HCT116 (cell line): Measurements from ENCODE around the gene BCL2L15. TPM values are rescaled to one million over a fixed set of nuclear protein-coding genes. Genes with fewer than 3 reads are reported as not detected.
A peak's percentile ranks its signal among the peaks of the same experiment; 100 is the strongest.

Experiments
- CEBPB ChIP-seq: IDR thresholded peaks from 2 replicates; pipeline ENCODE4 v1.6.1; 2012; ENCODE audit warnings: low read depth
- ELF1 ChIP-seq: IDR thresholded peaks from 2 replicates; pipeline ENCODE4 v1.6.1; 2012; ENCODE audit warnings: low read depth, borderline replicate concordance
- FOSL1 ChIP-seq: IDR thresholded peaks from 2 replicates; pipeline ENCODE4 v1.6.1; 2012; ENCODE audit warnings: low read depth
- MAX ChIP-seq: IDR thresholded peaks from 2 replicates; pipeline ENCODE4 v1.6.1; 2012
- RAD21 ChIP-seq: IDR thresholded peaks from 2 replicates; pipeline ENCODE4 v1.6.1; 2012; ENCODE audit warnings: low read depth, mild to moderate bottlenecking
- REST ChIP-seq: IDR thresholded peaks from 2 replicates; pipeline ENCODE4 v1.6.1; 2012; ENCODE audit warnings: low read depth
- TCF7L2 ChIP-seq: IDR thresholded peaks from 2 replicates; pipeline ENCODE4 v1.7.0; 2011; ENCODE audit warnings: borderline replicate concordance, inconsistent platforms; ENCODE audit not compliant: insufficient read depth, insufficient read length; ENCODE audit errors: extremely low read depth
- YY1 ChIP-seq: IDR thresholded peaks from 2 replicates; pipeline ENCODE4 v1.6.1; 2011; ENCODE audit warnings: low read length, low read depth, moderate library complexity, mild to moderate bottlenecking; ENCODE audit not compliant: insufficient replicate concordance; ENCODE audit errors: extremely low read depth
- ZBTB33 ChIP-seq: IDR thresholded peaks from 2 replicates; pipeline ENCODE4 v1.6.1; 2011; ENCODE audit warnings: mild to moderate bottlenecking, low read length, moderate library complexity; ENCODE audit not compliant: insufficient replicate concordance; ENCODE audit errors: extremely low read depth
- total RNA-seq: library from RNA; stranded (reverse); gene quantifications from one replicate; pipeline ENCODE4 v1.2.1, GENCODE V29; 2021; ENCODE audit not compliant: unreplicated experiment

The BCL2L15 gene
- total RNA-seq, 1 experiment from 2014 or later, result 0.54 TPM

GRCh38 chr1:113928941-113929749 is 41.8 kb upstream of the BCL2L15 start, which contains the start of gene HIPK1 (continued):
- no peak for TF ChIP-seq REST
- TF ChIP-seq YY1, result peak; percentile 99
- TF ChIP-seq CEBPB, result no peak
- peak; percentile 74 for TF ChIP-seq TCF7L2
- TF ChIP-seq ZBTB33, result no peak
- TF ChIP-seq FOSL1, result no peak
- peak; percentile 49; the same call in 1 of the 2 replicates for TF ChIP-seq MAX
- TF ChIP-seq RAD21, result no peak
- peak; percentile 100 for TF ChIP-seq ELF1
